HL-60 (cell line): Measurements from ENCODE around the gene PNPLA7.

Experiments used
- DNase-seq, 2 experiments: peaks; one replicate each; pipeline ENCODE4 v3.0.0-alpha.2; 2010 to 2020; ENCODE audit warnings: low read depth in 1 of 2, low spot score in 1 of 2
- H3K27ac ChIP-seq: fragments of 250-450 bp; sonication (Bioruptor Pico); replicated peaks from 2 replicates; pipeline ENCODE4 v1.5.1; 2020; ENCODE audit warnings: mild to moderate bottlenecking, moderate library complexity
- H3K27me3 ChIP-seq: fragments of 250-450 bp; sonication (Bioruptor Pico); 2 replicates; pipeline ENCODE4 v1.5.1; 2021; ENCODE audit warnings: mild to moderate bottlenecking, moderate library complexity; ENCODE audit not compliant: insufficient read depth, poor library complexity, severe bottlenecking
- H3K4me3 ChIP-seq: replicated peaks from 2 replicates; pipeline ENCODE4 v1.5.1; 2011; ENCODE audit warnings: mild to moderate bottlenecking, control low read depth, low read length; ENCODE audit not compliant: insufficient read depth
- CTCF ChIP-seq: IDR thresholded peaks from one replicate; pipeline ENCODE4 v1.5.1; 2011; ENCODE audit warnings: low read length, control low read depth, inconsistent platforms; ENCODE audit not compliant: insufficient read depth
- GABPA ChIP-seq: IDR thresholded peaks from 2 replicates; pipeline ENCODE4 v1.6.1; 2012; ENCODE audit warnings: low read depth
- POLR2AphosphoS5 ChIP-seq: IDR thresholded peaks from 2 replicates; pipeline ENCODE4 v1.6.1; 2012; ENCODE audit warnings: low read depth
- SPI1 ChIP-seq: IDR thresholded peaks from 2 replicates; pipeline ENCODE4 v1.6.1; 2012; ENCODE audit warnings: low read depth, mild to moderate bottlenecking, borderline replicate concordance
- TF ChIP-seq, protein P1 (sequence below): IDR thresholded peaks from 2 replicates; pipeline ENCODE4 v1.6.1; 2012; ENCODE audit warnings: low read depth; ENCODE audit not compliant: insufficient replicate concordance

The PNPLA7 gene

DNA sequence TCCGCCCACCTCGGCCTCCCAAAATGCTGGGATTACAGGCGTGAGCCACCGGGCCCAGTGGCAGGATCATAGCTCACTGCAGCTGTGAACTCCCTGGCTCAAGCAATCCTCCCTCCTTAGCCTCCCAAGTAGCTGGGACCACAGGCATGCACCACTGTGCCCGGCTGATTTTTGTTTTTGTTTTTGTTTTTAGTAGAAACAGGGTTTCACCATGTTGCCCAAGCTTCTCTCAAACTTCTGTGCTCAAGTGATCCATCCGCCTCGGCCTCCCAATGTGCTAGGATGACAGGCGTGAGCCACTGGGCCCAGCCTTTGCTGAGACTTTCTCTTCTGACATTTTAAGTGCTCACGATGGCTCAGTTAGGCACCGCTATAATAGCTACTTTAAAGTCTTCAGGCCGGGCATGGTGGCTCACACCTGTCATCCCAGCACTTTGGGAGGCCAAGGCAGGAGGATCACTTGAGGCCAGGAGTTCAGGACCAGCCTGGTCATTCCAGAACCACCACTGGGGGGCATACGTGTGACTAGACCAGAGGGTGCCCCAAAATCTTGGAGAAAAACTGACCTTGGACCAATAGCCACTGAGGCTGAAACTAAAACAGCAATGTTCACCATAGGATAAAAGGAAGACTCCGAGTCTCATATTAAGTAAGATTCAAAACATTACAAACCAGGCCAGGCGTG, 106.0 kb downstream of the PNPLA7 start:
- Histone ChIP-seq H3K4me3 (no peak overlapping the region), H3K27me3 (no peaks in the 10 kb centered on the region), H3K27ac (no peak overlapping the region)
- TF ChIP-seq, protein P1, sequence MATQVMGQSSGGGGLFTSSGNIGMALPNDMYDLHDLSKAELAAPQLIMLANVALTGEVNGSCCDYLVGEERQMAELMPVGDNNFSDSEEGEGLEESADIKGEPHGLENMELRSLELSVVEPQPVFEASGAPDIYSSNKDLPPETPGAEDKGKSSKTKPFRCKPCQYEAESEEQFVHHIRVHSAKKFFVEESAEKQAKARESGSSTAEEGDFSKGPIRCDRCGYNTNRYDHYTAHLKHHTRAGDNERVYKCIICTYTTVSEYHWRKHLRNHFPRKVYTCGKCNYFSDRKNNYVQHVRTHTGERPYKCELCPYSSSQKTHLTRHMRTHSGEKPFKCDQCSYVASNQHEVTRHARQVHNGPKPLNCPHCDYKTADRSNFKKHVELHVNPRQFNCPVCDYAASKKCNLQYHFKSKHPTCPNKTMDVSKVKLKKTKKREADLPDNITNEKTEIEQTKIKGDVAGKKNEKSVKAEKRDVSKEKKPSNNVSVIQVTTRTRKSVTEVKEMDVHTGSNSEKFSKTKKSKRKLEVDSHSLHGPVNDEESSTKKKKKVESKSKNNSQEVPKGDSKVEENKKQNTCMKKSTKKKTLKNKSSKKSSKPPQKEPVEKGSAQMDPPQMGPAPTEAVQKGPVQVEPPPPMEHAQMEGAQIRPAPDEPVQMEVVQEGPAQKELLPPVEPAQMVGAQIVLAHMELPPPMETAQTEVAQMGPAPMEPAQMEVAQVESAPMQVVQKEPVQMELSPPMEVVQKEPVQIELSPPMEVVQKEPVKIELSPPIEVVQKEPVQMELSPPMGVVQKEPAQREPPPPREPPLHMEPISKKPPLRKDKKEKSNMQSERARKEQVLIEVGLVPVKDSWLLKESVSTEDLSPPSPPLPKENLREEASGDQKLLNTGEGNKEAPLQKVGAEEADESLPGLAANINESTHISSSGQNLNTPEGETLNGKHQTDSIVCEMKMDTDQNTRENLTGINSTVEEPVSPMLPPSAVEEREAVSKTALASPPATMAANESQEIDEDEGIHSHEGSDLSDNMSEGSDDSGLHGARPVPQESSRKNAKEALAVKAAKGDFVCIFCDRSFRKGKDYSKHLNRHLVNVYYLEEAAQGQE, result no peak
- TF ChIP-seq GABPA, result no peak
- no peak for TF ChIP-seq POLR2AphosphoS5
- no peak for TF ChIP-seq SPI1
- no peak for TF ChIP-seq CTCF
- DNase-seq, result no peak

GRCh38 chr9:137441935-137442321, 108.3 kb downstream of the PNPLA7 start:
- no peak overlapping the region for H3K27ac ChIP-seq
- H3K27me3 ChIP-seq, result no peaks in the 10 kb centered on the region
- DNase-seq, result no peak
- no peak for TF ChIP-seq CTCF
- no peak for TF ChIP-seq POLR2AphosphoS5
- TF ChIP-seq SPI1, result no peak
- TF ChIP-seq GABPA, result no peak
- TF ChIP-seq, protein P1, result no peak
- no peak overlapping the region for H3K4me3 ChIP-seq

DNA sequence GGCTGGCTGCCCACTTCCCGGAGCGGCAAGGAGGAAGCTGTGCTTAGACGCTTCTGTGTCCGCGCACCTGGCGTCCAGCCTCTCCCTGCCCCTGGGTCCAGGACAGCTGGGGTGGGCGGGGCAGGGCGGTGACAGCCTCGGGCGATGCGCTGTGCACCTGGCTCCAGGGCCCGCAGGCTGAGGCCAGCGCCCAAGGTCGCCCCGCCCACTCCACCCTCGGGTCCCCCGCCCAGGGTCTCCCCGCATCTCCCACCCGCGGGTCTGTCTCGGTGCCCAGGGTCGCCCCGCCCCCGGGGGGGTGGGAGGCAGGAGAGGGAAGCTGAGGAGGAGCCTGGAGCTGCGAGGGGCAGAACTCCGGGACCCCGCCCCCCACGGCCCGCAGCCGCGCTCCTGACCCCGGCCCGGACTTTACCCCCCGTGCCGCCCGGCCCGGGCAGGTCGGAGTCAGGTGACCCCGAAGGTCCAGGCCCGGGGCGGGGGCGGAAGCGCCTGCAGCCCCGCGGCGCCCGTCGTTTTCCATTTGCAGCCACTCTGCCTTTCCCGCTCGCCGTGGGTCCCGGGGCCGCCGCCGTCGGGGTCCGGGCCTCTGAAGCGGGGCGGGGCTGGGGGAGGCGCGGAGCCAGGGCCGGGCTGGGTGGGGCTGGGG, 108.8 kb downstream of the PNPLA7 start, which contains the start of gene ENTPD8:
Gene ENTPD8 (minus strand): TSS at position 69 of the 646 bp plus-strand sequence. CDS start 3,072 bp downstream, outside the sequence.
- Histone ChIP-seq H3K4me3 (peak within 1 kb of the TSS; percentile 31), H3K27ac (no peak within 1 kb of the TSS), H3K27me3 (no peaks in the 10 kb centered on the region)
- TF ChIP-seq CTCF (no peak), POLR2AphosphoS5 (no peak)
- DNase-seq, result no peak
